Adrenal gland (tissue), 12 donors: Measurements from ENCODE around the gene SLC15A3. TPM values are rescaled to one million over a fixed set of nuclear protein-coding genes. Genes with fewer than 3 reads are reported as not detected.
A peak's percentile ranks its signal among the peaks of the same experiment; 100 is the strongest.

Experiments
- DNase-seq, 7 donors: peaks; one replicate each; pipeline ENCODE4 v3.0.0-alpha.2; 2019 to 2020
- H3K27ac ChIP-seq, 5 donors: fragments of 200-600 bp; sonication (generic) in 4 of 5; 1 replicate in 3 of 5; 2 replicates in 2 of 5; pipeline versions ENCODE4 v1.5.1 to v1.8.0; 2016 to 2020; ENCODE audit warnings: mild to moderate bottlenecking in 1 of 5
- H3K27me3 ChIP-seq: fragments of 200-600 bp; 2 replicates; pipeline ENCODE4 v1.8.0; 2021
- H3K36me3 ChIP-seq, 2 donors: fragments of 200-600 bp; replicated peaks in 1 of 2; 1 replicate in 1 of 2; 2 replicates in 1 of 2; pipeline versions ENCODE4 v1.5.1 to v1.8.0; 2018 to 2022
- H3K4me1 ChIP-seq, 2 donors: fragments of 200-600 bp; replicated peaks in 1 of 2; 1 replicate in 1 of 2; 2 replicates in 1 of 2; pipeline versions ENCODE4 v1.5.1 to v1.8.0; 2018 to 2021
- H3K4me3 ChIP-seq, 4 donors: fragments of 200-600 bp; sonication (generic) in 3 of 4; one replicate each; pipeline ENCODE4 v1.5.1; 2016 to 2018
- H3K9me3 ChIP-seq, 3 donors: fragments of 200-600 bp; sonication (generic) in 1 of 3; replicated peaks in 1 of 3; 1 replicate in 2 of 3; 2 replicates in 1 of 3; pipeline versions ENCODE4 v1.5.1 to v1.8.0; 2016 to 2021
- POLR2A ChIP-seq, 2 donors: fragments of 450-650 bp; IDR thresholded peaks; one replicate each; pipeline ENCODE4 v1.6.1; 2017; ENCODE audit warnings: antibody characterized with exemption in 2 of 2, mild to moderate bottlenecking in 2 of 2, moderate library complexity in 1 of 2
- WGBS, 4 donors: extraction: QIAGEN DNeasy Blood & Tissue Kit in 2 of 4; methylation state at CpG; one replicate each; pipeline versions ENCODE4 v1.1.5 to v1.1.7; 2013 to 2017; 5-methylcytosine and 5-hydroxymethylcytosine counted together
- intact Hi-C, 2 donors: fragments of 100-400 bp; cut with DNase I; formaldehyde crosslinking; loops; one replicate each; pipeline versions ENCODE4 v1.14.1 to v1.15.0; 2022 to 2023
- polyA plus RNA-seq, 3 donors: library from polyadenylated mRNA; stranded (reverse); fragments of 200-250 nt in 2 of 3; fragments of 350-450 nt in 1 of 3; fragmentation: Illumina TruSeq in 1 of 3; extraction: RNeasy Lipid Tissue Mini Kit (QIAGEN cat#74804) in 1 of 3; gene quantifications; one replicate each; pipeline ENCODE4 v1.2.3, GENCODE V29; 2013 to 2014
- total RNA-seq, 9 donors: library from RNA; depleted of rRNA in 4 of 9; stranded (reverse); fragments of >200 nt in 4 of 9; fragments of 120-200 nt in 1 of 9; fragmentation: NEBNext Ultra II Directional in 1 of 9; extraction: Animal tissue kit (Norgen Biotek cat#: 25700) in 1 of 9; gene quantifications; one replicate each; pipeline versions ENCODE4 v1.1.0 to v1.2.4, GENCODE V29; 2013 to 2023
- TF ChIP-seq, protein P1 (sequence below), 6 experiments: fragments of 450-650 bp in 4 of 6; fragments of 200-600 bp in 2 of 6; sonication (generic) in 1 of 6; IDR thresholded peaks; 1 replicate in 5 of 6; 2 replicates in 1 of 6; pipeline versions ENCODE4 v1.5.1 to v1.8.0; 2016 to 2021; ENCODE audit warnings: antibody characterized with exemption in 6 of 6, mild to moderate bottlenecking in 2 of 6, moderate library complexity in 1 of 6
- donor health status: healthy with polysubstance abuse.
- donor health status: Bipolar disorder and iron deficiency.
- donor health status: DM: yes; HTN: yes; CAD: no.
- donor health status: DM: no; HTN: no; CAD: no.
- donor health status: DM: no; HTN: no; CAD: no.
- donor health status: DM: yes; HTN: yes; CAD: no.

The SLC15A3 gene
- total and polyA plus RNA-seq, 12 donors, result 6.7 to 57.7 (median 31.0) TPM

DNA sequence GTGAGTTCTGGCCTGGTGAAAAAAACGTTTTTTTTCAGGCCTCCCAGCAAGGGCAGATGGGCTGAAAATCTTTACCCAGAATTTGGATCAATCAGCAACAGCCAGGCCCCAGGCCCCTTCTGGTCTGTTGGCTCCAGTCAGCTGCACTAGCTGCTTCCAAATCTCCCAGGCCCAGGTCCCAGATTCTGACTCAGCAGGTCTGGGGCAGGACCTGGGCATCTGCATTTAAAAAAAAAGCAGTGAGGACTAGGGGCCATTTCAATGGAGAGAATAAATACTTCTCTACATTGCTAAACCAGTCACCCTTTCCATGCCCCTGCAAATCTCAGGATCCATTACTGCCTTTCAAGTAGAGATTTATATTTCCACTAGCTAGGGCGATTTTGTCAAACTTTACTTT lies 4.3 kb downstream of the SLC15A3 start:
- H3K27me3 ChIP-seq, result peaks cover 4% of the 10 kb centered on the region
- no peaks in the 10 kb centered on the region for H3K9me3 ChIP-seq
- TF ChIP-seq, protein P1, sequence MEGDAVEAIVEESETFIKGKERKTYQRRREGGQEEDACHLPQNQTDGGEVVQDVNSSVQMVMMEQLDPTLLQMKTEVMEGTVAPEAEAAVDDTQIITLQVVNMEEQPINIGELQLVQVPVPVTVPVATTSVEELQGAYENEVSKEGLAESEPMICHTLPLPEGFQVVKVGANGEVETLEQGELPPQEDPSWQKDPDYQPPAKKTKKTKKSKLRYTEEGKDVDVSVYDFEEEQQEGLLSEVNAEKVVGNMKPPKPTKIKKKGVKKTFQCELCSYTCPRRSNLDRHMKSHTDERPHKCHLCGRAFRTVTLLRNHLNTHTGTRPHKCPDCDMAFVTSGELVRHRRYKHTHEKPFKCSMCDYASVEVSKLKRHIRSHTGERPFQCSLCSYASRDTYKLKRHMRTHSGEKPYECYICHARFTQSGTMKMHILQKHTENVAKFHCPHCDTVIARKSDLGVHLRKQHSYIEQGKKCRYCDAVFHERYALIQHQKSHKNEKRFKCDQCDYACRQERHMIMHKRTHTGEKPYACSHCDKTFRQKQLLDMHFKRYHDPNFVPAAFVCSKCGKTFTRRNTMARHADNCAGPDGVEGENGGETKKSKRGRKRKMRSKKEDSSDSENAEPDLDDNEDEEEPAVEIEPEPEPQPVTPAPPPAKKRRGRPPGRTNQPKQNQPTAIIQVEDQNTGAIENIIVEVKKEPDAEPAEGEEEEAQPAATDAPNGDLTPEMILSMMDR (IDR thresholded peaks at IDR 0.05), result no peak
- no peak for TF ChIP-seq POLR2A (IDR thresholded peaks at IDR 0.05)
- WGBS, 4 donors, result 50 to 52% (median 52%) methylated on average over 2 of the region's 2 CpGs
- H3K4me3 ChIP-seq, result no peak overlapping the region
- no peak overlapping the region for H3K27ac ChIP-seq
- intact Hi-C loops, result no loop called here
- no peak for DNase-seq
- H3K4me1 ChIP-seq, result no peaks in the 10 kb centered on the region
- H3K36me3 ChIP-seq, result peaks cover 0 to 5% of the 10 kb centered on the region in 2 donors

DNA sequence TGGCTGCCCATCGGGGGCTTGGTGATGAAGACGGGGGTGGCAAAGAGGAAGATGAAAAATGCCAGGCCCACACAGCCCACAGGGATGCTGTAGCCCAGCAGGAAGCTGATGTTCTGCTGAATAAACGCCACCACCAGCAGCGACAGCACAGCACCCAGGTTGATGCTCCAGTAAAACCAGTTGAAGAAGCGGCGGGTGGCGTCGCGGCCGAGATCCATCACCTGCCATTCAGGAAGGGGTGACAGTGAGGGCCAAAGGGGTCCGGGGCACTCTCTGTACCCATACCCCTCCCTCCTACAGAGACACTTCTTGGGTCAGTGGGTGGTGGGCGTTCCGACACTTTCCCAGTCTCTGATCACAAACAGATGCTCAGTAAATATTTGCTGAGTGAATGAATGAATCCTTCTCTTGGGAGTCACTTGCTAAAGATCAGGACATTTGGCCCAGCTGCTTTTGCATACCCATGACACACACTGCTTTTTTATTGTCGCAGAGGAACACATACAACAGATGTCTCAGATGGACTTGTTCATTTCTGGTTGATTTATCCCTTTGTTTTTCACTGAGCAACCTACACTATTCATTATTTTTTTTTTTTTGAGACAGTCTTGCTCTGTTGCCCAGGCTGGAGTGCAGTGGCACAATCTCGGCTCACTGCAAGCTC lies 5.2 kb downstream of the SLC15A3 start:
- no peak overlapping the region for H3K27ac ChIP-seq
- no peaks in the 10 kb centered on the region for H3K9me3 ChIP-seq
- DNase-seq, result no peak
- 81 to 90% (median 85%) methylated on average over 6 to 15 of the region's 15 CpGs for WGBS, 4 donors
- H3K4me1 ChIP-seq, result no peaks in the 10 kb centered on the region
- intact Hi-C loops, result no loop called here
- peaks cover 4% of the 10 kb centered on the region for H3K27me3 ChIP-seq
- no peak overlapping the region for H3K4me3 ChIP-seq
- peaks cover 0 to 5% of the 10 kb centered on the region in 2 donors for H3K36me3 ChIP-seq
- no peak for TF ChIP-seq POLR2A (IDR thresholded peaks at IDR 0.05)
- TF ChIP-seq, protein P1 (IDR thresholded peaks at IDR 0.05), result no peak

DNA sequence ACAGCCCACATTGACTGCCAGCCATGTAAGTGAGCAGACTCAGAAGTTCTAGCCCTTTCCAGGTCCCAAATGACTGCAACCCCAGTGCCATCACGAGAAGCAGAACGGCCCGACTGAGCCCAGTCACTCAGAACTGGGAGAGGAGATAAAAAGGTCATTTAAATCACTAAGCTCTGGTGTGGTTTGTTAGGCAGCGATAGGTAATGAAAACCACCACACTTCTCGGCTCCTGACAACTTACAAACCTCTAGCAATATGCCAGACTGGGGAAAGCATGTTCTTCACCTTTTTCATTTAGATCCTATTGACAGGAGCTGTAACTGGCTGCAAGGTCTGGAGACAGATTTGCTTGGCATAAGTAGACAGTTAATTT lies 6.7 kb downstream of the SLC15A3 start:
- no peak for DNase-seq
- peaks cover 0 to 5% of the 10 kb centered on the region in 2 donors for H3K36me3 ChIP-seq
- intact Hi-C loops, result no loop called here
- H3K9me3 ChIP-seq, result no peaks in the 10 kb centered on the region
- no peaks in the 10 kb centered on the region for H3K27me3 ChIP-seq
- H3K4me3 ChIP-seq, result no peak overlapping the region
- TF ChIP-seq POLR2A (IDR thresholded peaks at IDR 0.05), result no peak
- TF ChIP-seq, protein P1 (IDR thresholded peaks at IDR 0.05), result no peak
- H3K4me1 ChIP-seq, result no peaks in the 10 kb centered on the region
- 85 to 96% (median 91%) methylated on average over 5 of the region's 5 CpGs for WGBS, 4 donors
- H3K27ac ChIP-seq, result no peak overlapping the region

DNA sequence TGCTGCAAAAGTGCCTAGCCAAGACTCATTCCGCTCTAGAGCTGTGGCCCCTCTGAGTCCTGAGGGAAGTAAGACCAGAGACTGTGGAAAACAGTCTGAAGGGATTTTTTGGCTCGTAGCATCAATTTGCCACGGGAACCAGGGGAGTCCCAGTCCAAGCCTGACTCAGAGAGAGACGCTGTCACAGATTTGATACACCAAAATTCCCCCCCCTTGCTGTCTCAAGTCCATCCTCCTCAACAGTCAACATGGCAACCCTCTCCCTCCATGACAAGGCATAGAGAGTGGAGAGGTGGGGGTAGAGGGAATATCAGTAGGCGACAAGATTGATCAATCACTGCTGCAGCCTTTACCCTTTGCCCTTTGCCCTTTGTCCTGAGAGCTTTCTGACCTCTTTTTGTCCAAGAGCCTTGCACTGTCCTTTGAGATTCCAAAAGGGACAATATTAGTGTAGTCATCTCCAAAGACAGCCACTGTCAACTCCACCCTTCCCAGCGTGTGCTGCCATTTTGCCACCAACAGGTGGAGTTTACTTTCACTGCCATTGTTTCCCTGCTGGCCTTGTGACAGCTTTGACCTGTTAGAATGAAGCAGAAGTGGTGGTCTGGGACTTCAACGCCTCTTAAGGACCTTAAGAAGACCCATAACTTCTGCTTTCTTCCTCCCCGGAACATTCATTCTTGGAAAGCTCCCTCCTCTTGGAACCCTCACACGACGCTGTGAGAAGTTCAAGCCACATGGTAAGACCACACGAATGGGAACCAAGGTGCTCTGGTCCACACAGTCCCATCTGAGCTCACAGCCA lies 7.3 kb downstream of the SLC15A3 start:
- Histone ChIP-seq H3K27me3 (no peaks in the 10 kb centered on the region), H3K4me3 (no peak overlapping the region), H3K9me3 (no peaks in the 10 kb centered on the region), H3K4me1 (no peaks in the 10 kb centered on the region), H3K27ac (no peak overlapping the region), H3K36me3 (peaks cover 0 to 11% of the 10 kb centered on the region in 2 donors)
- DNase-seq, result no peak
- intact Hi-C loops, result no loop called here
- 76 to 84% (median 79%) methylated on average over 8 to 11 of the region's 11 CpGs for WGBS, 4 donors
- no peak for TF ChIP-seq POLR2A (IDR thresholded peaks at IDR 0.05)
- TF ChIP-seq, protein P1 (IDR thresholded peaks at IDR 0.05), result peak in 3 of 6 experiments; percentile 12 to 23 (median 18)
